Aorta (tissue), 5 donors: ENCODE results near the gene NFYB. TPM values are rescaled to one million over a fixed set of nuclear protein-coding genes. Genes with fewer than 3 reads are reported as not detected.
"Not testable (repeated sequence)": the region's sequence is repeated elsewhere in the genome, so short reads cannot be mapped to it uniquely, and the experiment has no call there.

Experiments used
- ATAC-seq: fragments of 200-7000 bp; cut with Tn5 transposase; one replicate; pipeline ENCODE4 v1.9.1; 2022; ENCODE audit warnings: moderate library complexity; ENCODE audit not compliant: low FRiP score
- DNase-seq, 2 donors: peaks; one replicate each; pipeline ENCODE4 v3.0.0-alpha.2; 2020
- H3K27ac ChIP-seq, 2 donors: one replicate each; pipeline ENCODE4 v1.5.1; 2013; ENCODE audit warnings: low read length in 2 of 2, mild to moderate bottlenecking in 2 of 2, moderate library complexity in 2 of 2, control low read depth in 1 of 2, inconsistent platforms in 1 of 2, low read depth in 1 of 2
- H3K27me3 ChIP-seq, 2 donors: one replicate each; pipeline ENCODE4 v1.6.1; 2013; ENCODE audit warnings: control low read depth in 1 of 2, low read length in 1 of 2, mild to moderate bottlenecking in 1 of 2, moderate library complexity in 1 of 2; ENCODE audit not compliant: insufficient read depth in 2 of 2, control insufficient read depth in 1 of 2
- H3K36me3 ChIP-seq, 2 donors: one replicate each; pipeline ENCODE4 v1.6.1; 2013; ENCODE audit warnings: control low read depth in 1 of 2, low read length in 1 of 2, mild to moderate bottlenecking in 1 of 2; ENCODE audit not compliant: insufficient read depth in 2 of 2, control insufficient read depth in 1 of 2
- H3K4me1 ChIP-seq, 2 donors: one replicate each; pipeline ENCODE4 v1.6.1; 2013; ENCODE audit warnings: low read length in 2 of 2, control low read depth in 1 of 2, mild to moderate bottlenecking in 1 of 2, moderate library complexity in 1 of 2; ENCODE audit not compliant: insufficient read depth in 2 of 2, control insufficient read depth in 1 of 2
- H3K4me3 ChIP-seq, 2 donors: one replicate each; pipeline ENCODE4 v1.5.1; 2013; ENCODE audit warnings: low read length in 2 of 2, control low read depth in 1 of 2, mild to moderate bottlenecking in 1 of 2
- H3K9me3 ChIP-seq: one replicate; pipeline ENCODE4 v1.6.1; 2013; ENCODE audit warnings: mild to moderate bottlenecking, low read length; ENCODE audit not compliant: control insufficient read depth
- WGBS, 2 donors: extraction: QIAGEN DNeasy Blood & Tissue Kit; methylation state at CpG; one replicate each; pipeline ENCODE4 v1.1.7; 2013; 5-methylcytosine and 5-hydroxymethylcytosine counted together
- intact Hi-C, 2 donors: fragments of 100-400 bp; cut with DNase I; formaldehyde crosslinking; loops; one replicate each; pipeline versions ENCODE4 v1.14.2 to v1.15.0; 2022
- polyA plus RNA-seq, 2 donors: library from polyadenylated mRNA; stranded (reverse); fragments of 200-250 nt; gene quantifications; one replicate each; pipeline ENCODE4 v1.2.3, GENCODE V29; 2013
- total RNA-seq, 2 donors: library from RNA; stranded (reverse); fragmentation: NEBNext Ultra II Directional; extraction: Animal tissue kit (Norgen Biotek cat#: 25700); gene quantifications; one replicate each; pipeline ENCODE4 v1.2.1, GENCODE V29; 2021
- donor health status: healthy with polysubstance abuse.
- donor health status: Bipolar disorder and iron deficiency.
- donor health status: DM: no; HTN: no; CAD: no.
- donor health status: DM: no; HTN: no; CAD: no.
- donor health status: DM: yes; HTN: yes; CAD: no.

The NFYB gene
- total and polyA plus RNA-seq, 4 donors, result 44.1 to 121 (median 63.4) TPM

DNA sequence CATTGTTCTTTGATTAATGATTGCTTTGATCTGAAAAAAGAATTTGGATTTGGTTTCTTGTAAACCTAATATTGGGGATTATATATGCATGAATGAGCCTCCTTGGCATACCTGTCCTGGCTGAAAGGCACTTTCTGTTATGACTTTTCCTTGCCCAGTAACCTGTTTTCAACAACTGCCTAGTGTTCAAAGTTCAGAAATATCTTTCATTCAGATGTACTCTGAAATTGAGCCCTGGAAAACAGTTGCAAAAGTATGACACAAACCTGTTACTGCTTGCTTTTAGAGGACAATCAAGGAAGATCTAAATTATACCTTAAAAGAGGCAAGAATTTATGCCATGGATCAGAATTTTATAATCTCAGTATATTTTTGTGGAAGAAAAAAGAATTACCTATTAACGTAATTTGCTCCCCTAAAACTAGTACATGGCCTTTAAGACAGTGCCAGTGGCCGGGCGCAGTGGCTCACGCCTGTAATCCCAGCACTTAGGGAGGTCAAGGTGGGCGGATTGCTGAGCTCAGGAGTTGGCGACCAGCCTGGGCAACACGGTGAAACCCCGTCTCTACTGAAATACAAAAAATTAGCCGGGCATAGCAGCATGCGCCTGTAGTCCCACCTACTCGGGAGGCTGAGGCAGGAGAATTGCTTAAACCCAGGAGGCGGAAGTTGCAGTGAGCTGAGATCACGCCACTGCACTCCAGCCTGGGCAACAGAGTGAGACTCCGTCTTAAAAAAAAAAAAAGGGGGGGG is 23.0 kb downstream of the NFYB start:
- WGBS, 2 donors, result 72 to 77% methylated on average over 14 of the region's 14 CpGs
- H3K9me3 ChIP-seq, intact Hi-C loops, ATAC-seq, H3K4me3 ChIP-seq, H3K27ac ChIP-seq, H3K27me3 ChIP-seq, H3K4me1 ChIP-seq, H3K36me3 ChIP-seq, DNase-seq: not testable (repeated sequence)

DNA sequence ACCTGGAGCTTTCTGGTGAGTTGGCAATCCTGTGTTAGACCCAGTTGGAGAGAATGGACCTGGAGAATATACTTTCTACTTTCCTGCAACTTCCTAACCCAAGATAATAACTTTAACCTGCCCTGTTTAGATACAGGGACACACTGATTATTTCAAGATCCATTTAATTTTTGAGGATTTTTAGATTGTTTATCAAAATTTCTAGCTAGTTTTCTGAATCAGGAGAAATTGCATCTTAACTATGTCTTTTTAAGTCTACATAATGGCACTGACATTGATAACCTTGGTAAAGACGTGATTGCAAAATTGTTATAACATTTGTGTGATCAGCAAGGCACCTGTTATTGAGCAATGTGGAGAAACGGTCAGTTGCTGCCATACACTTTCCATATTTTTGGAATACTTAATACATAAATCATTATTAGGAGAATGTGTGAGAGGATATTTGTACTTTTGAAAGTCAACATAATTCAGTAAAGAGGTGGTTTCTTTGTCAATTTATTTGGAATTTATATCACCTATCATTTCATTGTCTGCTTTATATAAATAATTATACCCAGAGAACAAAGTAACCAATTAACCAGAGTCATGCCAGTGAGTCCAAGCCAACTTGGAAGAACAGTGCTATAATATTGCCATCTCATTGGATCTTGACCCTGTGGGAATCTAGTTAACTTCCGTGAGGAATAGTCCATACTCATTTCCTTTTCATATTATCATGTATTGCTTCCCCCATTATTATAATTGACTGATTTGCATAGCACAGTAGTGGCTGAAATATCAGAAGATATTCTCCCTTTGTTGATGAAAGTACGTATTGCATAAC is 28.4 kb downstream of the NFYB start:
- Histone ChIP-seq H3K4me1 (no peaks in the 10 kb centered on the region), H3K4me3 (no peak overlapping the region), H3K27me3 (no peaks in the 10 kb centered on the region), H3K9me3 (no peaks in the 10 kb centered on the region), H3K27ac (no peak overlapping the region), H3K36me3 (peaks cover 0 to 4% of the 10 kb centered on the region in 2 donors)
- DNase-seq (no peak), ATAC-seq (no peak)
- 69 to 72% methylated on average over 4 of the region's 4 CpGs for WGBS, 2 donors
- intact Hi-C loops, result loop anchor here (2.0 to 10.0 kb wide), 4 partner anchors 52 to 232 kb away; a partner anchor contains a TSS

DNA sequence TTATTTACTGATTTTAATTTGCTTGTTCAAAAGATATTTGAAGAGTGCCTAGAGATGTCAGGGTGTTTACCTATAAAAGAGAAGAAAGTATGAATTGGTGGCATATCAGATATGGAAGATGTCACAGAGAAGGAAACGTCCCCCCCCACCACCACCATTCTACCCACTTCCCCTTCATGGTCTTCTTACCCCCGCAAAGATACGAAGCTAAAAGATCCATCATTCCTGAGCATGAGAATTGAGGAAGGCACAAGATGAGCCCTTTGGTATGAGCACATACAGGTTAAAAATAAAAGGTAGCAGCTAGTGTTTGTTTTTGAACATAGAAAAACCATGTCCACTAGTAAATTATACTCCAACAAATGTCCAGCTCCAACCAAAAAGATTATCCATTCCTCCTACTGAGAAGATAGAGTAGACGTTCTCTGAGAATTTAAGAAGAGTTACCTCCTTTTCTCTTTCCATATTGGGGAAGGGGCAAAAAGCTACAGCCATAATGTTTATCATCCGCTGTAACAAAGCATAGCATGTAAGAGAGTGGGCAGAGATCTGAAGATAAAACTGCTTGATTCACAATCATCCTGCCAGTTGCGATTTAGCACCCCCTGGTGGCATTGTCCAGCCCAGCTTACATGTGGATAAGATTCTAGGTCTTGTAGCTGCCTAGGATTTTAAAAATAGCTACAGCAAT is 29.1 kb downstream of the NFYB start:
- DNase-seq (peak; percentile 89 to 92), ATAC-seq (peak; percentile 86)
- H3K4me1 ChIP-seq, result no peaks in the 10 kb centered on the region
- H3K27ac ChIP-seq, result no peak overlapping the region
- H3K27me3 ChIP-seq, result no peaks in the 10 kb centered on the region
- no peaks in the 10 kb centered on the region for H3K9me3 ChIP-seq
- no peak overlapping the region for H3K4me3 ChIP-seq
- intact Hi-C loops, result loop anchor here (2.0 to 10.0 kb wide), 4 partner anchors 52 to 232 kb away; a partner anchor contains a TSS
- H3K36me3 ChIP-seq, result peaks cover 0 to 4% of the 10 kb centered on the region in 2 donors
- 37 to 44% methylated on average over 6 of the region's 6 CpGs for WGBS, 2 donors

DNA sequence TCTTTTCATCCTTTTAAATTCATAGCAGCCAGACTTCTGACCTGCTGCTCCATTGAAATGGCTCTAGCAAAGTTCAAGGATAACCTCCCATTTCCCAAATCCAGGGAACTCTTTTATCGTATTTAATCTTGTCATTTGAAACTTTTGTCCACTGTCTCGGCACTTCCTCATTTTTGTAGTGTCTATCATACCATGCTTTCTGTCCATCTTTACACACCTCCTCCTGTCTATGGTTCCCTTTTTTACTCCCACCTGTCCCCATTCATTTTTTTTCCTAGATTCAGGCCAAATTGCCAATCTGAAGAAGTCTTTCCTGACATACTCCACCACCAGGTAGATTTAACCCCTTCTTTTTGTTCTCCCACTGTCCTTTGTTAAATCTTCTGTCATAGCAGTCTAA is 31.0 kb downstream of the NFYB start:
- no peaks in the 10 kb centered on the region for H3K4me1 ChIP-seq
- H3K27me3 ChIP-seq, result no peaks in the 10 kb centered on the region
- DNase-seq, result no peak
- peaks cover 0 to 4% of the 10 kb centered on the region in 2 donors for H3K36me3 ChIP-seq
- H3K27ac ChIP-seq, result no peak overlapping the region
- WGBS, 2 donors, result 85 to 89% methylated on average over 2 of the region's 2 CpGs
- ATAC-seq, result no peak
- no peak overlapping the region for H3K4me3 ChIP-seq
- no peaks in the 10 kb centered on the region for H3K9me3 ChIP-seq
- intact Hi-C loops, result loop anchor here (5.0 to 10.0 kb wide), 3 partner anchors 50 to 230 kb away; a partner anchor contains a TSS

DNA sequence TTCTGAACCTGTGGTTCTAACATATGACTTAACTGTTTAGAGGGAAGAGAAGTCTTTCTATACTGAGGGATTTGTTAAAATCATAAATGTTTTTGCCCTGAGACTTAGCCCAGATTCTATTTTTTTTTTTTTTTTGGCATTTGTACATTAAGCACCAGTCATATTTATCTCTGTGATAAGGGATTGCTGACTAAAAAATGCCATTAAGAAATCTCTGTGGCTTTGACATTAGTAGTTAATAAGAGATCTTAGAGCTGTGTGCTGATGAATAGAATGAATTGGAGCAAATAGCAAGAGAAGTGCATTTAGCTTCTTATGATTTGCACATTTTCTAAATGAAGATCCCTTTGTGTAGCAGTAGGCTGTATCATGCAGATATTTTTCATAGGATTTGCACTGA is 32.5 kb downstream of the NFYB start:
- intact Hi-C loops, result loop anchor here (5.0 to 10.0 kb wide), 3 partner anchors 48 to 228 kb away; a partner anchor contains a TSS
- Histone ChIP-seq H3K27me3 (no peaks in the 10 kb centered on the region), H3K4me1 (no peaks in the 10 kb centered on the region), H3K27ac (no peak overlapping the region), H3K9me3 (no peaks in the 10 kb centered on the region), H3K36me3 (peaks cover 0 to 4% of the 10 kb centered on the region in 2 donors), H3K4me3 (no peak overlapping the region)
- no peak for ATAC-seq
- no peak for DNase-seq

DNA sequence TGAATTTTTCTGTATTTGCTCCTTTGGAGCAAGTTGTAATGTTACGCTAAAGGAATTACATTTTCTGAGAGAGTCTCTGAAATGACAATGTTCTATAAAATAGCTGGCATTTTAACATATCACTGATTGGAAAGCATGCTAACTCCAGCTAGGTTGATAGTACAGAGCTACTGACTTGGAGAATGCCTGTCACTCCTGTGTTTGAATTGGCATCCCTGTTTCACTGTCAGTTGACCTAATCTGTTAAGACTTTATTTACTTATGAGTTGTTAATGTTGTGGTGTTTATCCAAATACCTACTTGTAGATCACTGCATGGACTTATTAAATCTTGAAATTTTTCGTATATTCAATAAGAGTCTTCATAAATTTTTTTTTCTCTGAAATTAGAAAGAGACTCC is 40.1 kb downstream of the NFYB start:
- intact Hi-C loops, result no loop called here
- Histone ChIP-seq H3K4me1 (no peaks in the 10 kb centered on the region), H3K36me3 (peaks cover 0 to 2% of the 10 kb centered on the region in 2 donors), H3K27ac (no peak overlapping the region), H3K27me3 (no peaks in the 10 kb centered on the region), H3K4me3 (no peak overlapping the region), H3K9me3 (no peaks in the 10 kb centered on the region)
- DNase-seq (no peak), ATAC-seq (no peak)
- 90 to 92% methylated on average over 2 of the region's 2 CpGs for WGBS, 2 donors

DNA sequence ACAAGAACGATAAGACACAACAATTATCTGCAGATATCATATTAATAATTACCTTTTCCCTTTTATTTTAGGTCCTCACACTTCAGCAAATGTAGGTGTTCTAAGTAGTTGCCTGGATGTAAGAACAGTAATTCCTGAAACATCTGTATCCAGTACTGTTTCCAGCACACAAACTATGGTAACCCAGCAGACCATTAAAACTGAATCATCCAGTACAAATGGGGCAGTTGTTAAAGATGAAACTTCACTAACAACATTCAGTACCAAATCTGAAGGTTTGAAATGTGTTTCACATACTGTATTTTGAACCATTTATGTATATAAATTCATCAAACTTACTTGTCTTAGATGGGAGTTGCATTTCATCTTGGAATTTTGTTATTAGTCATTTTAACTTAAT is 42.7 kb downstream of the NFYB start:
- intact Hi-C loops, result no loop called here
- no peaks in the 10 kb centered on the region for H3K9me3 ChIP-seq
- no peak overlapping the region for H3K4me3 ChIP-seq
- no peaks in the 10 kb centered on the region for H3K27me3 ChIP-seq
- H3K36me3 ChIP-seq, result peaks cover 0 to 2% of the 10 kb centered on the region in 2 donors
- DNase-seq (no peak), ATAC-seq (no peak)
- H3K27ac ChIP-seq, result no peak overlapping the region
- H3K4me1 ChIP-seq, result no peaks in the 10 kb centered on the region
- 83 to 88% methylated on average over 1 of the region's 1 CpG for WGBS, 2 donors

DNA sequence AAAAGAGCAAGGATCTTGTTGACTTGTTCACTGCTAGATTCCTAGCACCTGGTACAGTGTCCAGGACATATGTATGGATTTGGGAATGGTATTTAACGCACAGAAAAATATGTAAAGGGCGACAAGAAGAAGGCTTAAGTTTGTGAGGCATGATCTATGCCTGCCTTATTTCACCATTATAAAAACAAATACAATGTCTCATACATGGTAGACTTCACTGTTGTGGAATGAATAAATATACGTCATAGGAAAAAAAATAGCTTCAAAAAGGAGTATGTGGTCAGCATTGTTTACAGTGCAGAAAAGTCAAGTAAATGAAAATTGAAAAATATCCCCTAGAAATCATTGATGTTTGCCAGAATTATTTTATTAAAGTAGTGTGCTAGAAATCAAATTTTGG is 43.7 kb downstream of the NFYB start:
- ATAC-seq, result no peak
- WGBS, 2 donors, result 78 to 85% methylated on average over 3 of the region's 3 CpGs

More for the DNA sequence above, 43.7 kb downstream of the NFYB start:
- Histone ChIP-seq H3K36me3 (peaks cover 0 to 2% of the 10 kb centered on the region in 2 donors), H3K4me1 (no peaks in the 10 kb centered on the region), H3K9me3 (no peaks in the 10 kb centered on the region), H3K4me3 (no peak overlapping the region), H3K27ac (no peak overlapping the region), H3K27me3 (no peaks in the 10 kb centered on the region)
- intact Hi-C loops, result no loop called here
- DNase-seq, result no peak
